RWPE1 (cell line): ENCODE measurements around the gene ADCY5.

ENCODE experiments used
- CTCF ChIA-PET: fragments of 350-600 bp; sonication (Branson Sonifier 250); formaldehyde crosslinking; extraction: SDS; loops from one replicate; lab custom pipeline; 2021; lab: Yijun Ruan, JAX
- POLR2A ChIA-PET: fragments of 400-600 bp; formaldehyde crosslinking; extraction: SDS; loops from one replicate; lab custom pipeline; 2020; ENCODE audit warnings: antibody characterized with exemption; ENCODE audit not compliant: low non-redundant PET; lab: Yijun Ruan, JAX
- DNase-seq: peaks from one replicate; pipeline ENCODE4 v3.0.0; 2012; ENCODE audit warnings: low spot score
- H3K27ac ChIP-seq: fragments of 450-650 bp; 2 replicates; pipeline ENCODE4 v1.5.1; 2017
- TF ChIP-seq, protein P1 (sequence below): fragments of 450-650 bp; conservative IDR thresholded peaks from 2 replicates; pipeline ENCODE4 v1.5.1; 2017; ENCODE audit warnings: low read depth, mild to moderate bottlenecking

Gene ADCY5

DNA sequence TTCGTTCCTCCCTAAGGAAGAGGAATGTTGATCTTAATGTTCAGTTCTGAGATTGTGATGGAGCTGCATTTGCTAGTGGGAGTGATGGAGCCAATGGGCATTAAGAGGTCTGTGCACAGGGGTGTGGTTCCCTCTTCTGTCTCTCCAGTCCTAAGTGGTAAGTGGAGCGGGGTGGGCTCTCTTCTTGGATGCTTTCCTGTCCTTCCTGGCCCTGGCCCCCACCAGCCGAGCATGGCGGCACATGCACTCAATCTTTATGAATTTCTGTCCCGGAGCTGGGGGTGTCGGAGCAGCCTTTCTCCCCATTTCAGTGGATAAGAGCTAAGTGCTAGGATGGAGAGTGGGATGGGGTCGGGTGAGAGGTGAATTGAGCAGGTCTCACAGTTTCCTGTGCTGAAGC, 37.6 kb upstream of the ADCY5 start:
- CTCF ChIA-PET = interaction anchor here (0.6 kb wide), 1 partner anchor 59 kb away, joined by 4 read pairs; no protein-coding TSS in a partner anchor

DNA sequence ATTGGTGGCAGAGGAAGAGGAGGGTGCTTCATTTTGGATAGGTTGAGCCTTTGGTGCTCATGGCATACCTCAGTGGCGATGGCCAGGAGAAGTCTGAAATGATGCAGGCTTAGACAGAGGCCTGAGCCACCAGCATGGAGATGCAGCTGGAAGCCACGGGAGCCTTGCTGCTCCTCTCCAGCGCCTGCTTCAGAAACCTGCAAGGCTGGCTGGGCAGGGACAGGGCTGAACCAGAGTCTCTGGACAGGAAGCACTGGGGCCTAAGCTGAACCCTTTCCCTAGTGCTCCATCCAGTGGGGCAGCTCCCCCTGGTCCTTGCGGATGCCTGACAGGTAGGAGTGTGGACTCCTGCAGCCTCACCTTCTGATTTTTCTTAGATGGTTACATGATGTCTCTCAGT, 36.7 kb upstream of the ADCY5 start:
- TF ChIP-seq, protein P1, sequence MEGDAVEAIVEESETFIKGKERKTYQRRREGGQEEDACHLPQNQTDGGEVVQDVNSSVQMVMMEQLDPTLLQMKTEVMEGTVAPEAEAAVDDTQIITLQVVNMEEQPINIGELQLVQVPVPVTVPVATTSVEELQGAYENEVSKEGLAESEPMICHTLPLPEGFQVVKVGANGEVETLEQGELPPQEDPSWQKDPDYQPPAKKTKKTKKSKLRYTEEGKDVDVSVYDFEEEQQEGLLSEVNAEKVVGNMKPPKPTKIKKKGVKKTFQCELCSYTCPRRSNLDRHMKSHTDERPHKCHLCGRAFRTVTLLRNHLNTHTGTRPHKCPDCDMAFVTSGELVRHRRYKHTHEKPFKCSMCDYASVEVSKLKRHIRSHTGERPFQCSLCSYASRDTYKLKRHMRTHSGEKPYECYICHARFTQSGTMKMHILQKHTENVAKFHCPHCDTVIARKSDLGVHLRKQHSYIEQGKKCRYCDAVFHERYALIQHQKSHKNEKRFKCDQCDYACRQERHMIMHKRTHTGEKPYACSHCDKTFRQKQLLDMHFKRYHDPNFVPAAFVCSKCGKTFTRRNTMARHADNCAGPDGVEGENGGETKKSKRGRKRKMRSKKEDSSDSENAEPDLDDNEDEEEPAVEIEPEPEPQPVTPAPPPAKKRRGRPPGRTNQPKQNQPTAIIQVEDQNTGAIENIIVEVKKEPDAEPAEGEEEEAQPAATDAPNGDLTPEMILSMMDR = no peak
- no peak for DNase-seq
- CTCF ChIA-PET = no interaction called here
- H3K27ac ChIP-seq = no peak overlapping the region
- POLR2A ChIA-PET = no interaction called here

More for the DNA sequence above, 37.6 kb upstream of the ADCY5 start:
- H3K27ac ChIP-seq = no peak overlapping the region
- no peak for DNase-seq
- POLR2A ChIA-PET = no interaction called here
- TF ChIP-seq, protein P1 = no peak

DNA sequence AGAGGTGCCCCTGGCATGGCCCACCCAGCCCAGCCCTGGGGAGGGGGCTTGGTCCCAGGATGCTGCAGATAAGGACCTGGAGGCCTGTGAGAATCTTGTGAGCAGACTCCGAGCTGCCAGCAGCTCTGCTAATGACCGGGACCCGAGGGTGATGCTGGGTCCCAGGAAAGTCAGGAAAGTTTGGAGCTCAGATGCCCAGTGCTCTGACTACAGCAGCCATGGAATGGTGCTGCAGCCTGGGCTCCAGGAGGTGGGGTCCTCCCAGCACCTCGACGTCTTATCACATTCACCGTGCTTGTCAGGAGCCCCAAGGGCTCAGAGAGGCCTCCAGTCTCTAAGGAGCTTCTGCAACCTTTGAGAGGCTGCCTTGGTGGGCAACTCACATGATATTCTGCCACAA, 34.3 kb upstream of the ADCY5 start:
- no peak overlapping the region for H3K27ac ChIP-seq
- no peak for DNase-seq
- POLR2A ChIA-PET = no interaction called here
- CTCF ChIA-PET = interaction anchor here (0.6 kb wide), 1 partner anchor 135 kb away, joined by 4 read pairs; no protein-coding TSS in a partner anchor
- TF ChIP-seq, protein P1 = no peak

DNA sequence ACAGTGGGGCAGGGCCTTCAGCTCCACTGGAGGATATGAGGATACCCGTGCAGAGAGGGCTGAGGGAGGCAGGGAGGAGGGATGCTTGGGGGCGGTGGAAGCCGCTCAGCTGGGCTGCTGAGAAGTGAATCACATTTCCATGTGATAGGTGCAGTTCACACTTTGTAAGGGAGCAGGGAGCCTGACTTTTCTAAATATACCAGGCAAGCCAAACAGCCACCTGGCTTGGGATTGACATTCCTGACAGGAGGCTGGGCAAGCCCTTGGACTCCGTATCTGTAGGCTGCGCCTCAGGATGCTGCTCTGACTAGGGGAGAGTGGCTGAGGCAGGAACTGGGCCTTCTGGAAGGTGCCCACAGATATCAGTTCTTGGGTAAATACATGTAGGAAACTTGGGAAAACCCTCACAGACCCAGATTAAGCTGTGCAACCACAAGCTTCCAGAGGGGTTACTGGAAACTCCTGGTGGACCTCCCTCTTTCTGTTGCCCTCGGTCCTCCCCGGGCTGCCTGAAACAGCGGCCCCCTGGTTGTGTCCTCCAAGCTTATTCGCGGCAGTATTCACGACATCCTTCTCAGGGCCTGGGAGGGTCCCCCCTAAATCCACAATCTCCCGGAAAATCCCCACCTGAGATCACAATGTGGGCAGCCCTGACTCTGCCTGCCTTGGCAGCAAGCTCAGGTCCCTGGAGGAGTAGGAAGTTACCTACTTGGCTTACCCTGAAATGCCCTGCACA, 33.0 kb upstream of the ADCY5 start:
- H3K27ac ChIP-seq = no peak overlapping the region
- POLR2A ChIA-PET = no interaction called here
- TF ChIP-seq, protein P1 = no peak
- CTCF ChIA-PET = no interaction called here
- no peak for DNase-seq

DNA sequence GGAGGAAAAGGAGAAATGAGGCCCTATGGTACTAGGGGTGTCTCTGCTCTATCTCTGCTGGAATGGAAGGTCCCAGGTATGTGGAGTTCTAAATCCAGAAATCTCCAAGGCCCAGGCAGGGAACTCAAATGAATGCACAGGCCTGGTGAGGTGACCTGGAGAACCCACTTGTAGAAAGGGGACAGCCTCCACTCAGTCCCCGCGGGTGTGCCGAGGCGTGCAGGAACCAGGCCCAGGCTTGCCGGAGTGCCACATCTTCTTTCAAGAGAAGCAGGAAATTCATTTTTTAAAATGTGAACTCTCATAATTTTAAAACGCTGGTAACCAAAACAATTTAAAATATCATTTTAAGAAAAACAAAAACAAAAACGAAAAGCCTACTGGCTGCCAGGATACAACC, 32.2 kb upstream of the ADCY5 start:
- H3K27ac ChIP-seq = no peak overlapping the region
- ChIA-PET CTCF (no interaction called here), POLR2A (no interaction called here)
- TF ChIP-seq, protein P1 = no peak
- no peak for DNase-seq

DNA sequence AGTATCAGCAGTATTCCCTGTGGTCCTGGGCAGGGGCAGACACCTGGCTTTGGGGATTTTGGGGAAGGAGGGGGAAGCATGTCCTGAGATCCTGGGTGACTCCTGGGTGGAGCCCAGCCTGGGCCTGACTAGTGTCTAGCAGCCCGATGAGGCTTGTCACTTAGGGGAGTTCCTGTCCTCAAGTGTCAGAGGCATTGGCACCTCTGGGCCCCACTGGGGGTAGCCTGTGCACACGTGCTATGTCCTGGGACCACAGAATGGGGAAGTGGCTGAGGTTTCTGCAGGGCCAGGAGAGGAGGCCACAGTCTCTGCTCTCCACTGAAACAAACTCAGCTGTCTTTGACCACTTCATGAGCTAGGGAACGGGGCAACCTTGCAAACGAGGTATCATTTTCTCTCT, 31.5 kb upstream of the ADCY5 start:
- CTCF ChIA-PET = no interaction called here
- TF ChIP-seq, protein P1 = no peak
- POLR2A ChIA-PET = no interaction called here
- no peak overlapping the region for H3K27ac ChIP-seq
- no peak for DNase-seq
